ENCODE data around the gene ROBO2. TPM values are rescaled to one million over a fixed set of nuclear protein-coding genes. Genes with fewer than 3 reads are reported as not detected.

ROBO2 gene
- total and polyA plus RNA-seq, 11 donors, result 0.04 to 0.93 (median 0.06) TPM; not detected in 6

DNA sequence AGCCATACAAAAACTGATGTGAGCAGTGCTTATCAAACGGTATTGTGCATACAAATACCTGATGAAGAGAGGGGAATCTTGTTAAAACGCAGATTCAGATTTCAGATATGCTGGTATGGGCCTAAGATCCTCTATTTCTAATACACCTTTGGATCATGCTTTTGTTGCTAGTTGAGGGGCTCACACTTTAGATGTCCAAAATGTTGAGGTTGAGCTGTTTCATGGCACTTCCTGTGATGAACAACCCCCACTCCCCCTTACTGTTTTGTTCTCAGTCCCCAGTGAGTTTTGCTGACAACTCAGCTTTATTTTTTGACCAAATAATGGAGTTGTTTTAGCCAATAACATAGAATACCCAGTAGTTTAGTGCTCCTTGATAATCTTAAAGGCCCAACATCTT lies 53.2 kb downstream of the ROBO2 start:
- no peaks in the 10 kb centered on the region for H3K4me1 ChIP-seq
- H3K4me3 ChIP-seq, result no peak overlapping the region
- 57 to 67% (median 60%) methylated on average over 2 of the region's 2 CpGs for WGBS, 4 donors
- TF ChIP-seq, protein P1, sequence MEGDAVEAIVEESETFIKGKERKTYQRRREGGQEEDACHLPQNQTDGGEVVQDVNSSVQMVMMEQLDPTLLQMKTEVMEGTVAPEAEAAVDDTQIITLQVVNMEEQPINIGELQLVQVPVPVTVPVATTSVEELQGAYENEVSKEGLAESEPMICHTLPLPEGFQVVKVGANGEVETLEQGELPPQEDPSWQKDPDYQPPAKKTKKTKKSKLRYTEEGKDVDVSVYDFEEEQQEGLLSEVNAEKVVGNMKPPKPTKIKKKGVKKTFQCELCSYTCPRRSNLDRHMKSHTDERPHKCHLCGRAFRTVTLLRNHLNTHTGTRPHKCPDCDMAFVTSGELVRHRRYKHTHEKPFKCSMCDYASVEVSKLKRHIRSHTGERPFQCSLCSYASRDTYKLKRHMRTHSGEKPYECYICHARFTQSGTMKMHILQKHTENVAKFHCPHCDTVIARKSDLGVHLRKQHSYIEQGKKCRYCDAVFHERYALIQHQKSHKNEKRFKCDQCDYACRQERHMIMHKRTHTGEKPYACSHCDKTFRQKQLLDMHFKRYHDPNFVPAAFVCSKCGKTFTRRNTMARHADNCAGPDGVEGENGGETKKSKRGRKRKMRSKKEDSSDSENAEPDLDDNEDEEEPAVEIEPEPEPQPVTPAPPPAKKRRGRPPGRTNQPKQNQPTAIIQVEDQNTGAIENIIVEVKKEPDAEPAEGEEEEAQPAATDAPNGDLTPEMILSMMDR (IDR thresholded peaks at IDR 0.05), result no peak
- no peak for TF ChIP-seq POLR2A (IDR thresholded peaks at IDR 0.05)
- H3K27ac ChIP-seq, result no peak overlapping the region
- H3K9me3 ChIP-seq, result no peaks in the 10 kb centered on the region
- DNase-seq, result no peak
- H3K36me3 ChIP-seq, result no peaks in the 10 kb centered on the region
- intact Hi-C loops (cut with DNase I), result no loop called here
- no peak for ATAC-seq
- H3K27me3 ChIP-seq, result no peaks in the 10 kb centered on the region

DNA sequence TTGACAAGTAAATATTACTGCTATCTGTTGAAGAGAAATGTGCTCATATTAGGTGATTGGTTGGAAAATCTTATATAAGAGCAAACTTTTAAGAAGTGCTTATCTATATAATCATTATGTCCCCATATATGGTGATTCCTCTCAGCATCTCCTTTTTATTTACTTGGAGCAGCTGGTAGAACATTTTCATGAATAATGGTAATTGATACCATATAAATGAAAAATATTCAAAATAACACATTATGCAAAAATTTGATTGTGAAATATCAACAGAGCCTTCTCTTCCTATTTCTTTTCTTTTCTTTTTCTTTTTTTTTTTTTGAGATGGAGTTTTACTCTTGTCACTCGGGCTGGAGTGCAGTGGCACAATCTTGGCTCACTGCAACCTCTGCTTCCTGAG lies 56.2 kb downstream of the ROBO2 start:
- H3K4me1 ChIP-seq, result no peaks in the 10 kb centered on the region
- no peak overlapping the region for H3K4me3 ChIP-seq
- DNase-seq, result no peak
- H3K27me3 ChIP-seq, result no peaks in the 10 kb centered on the region
- no peak for TF ChIP-seq POLR2A (IDR thresholded peaks at IDR 0.05)
- TF ChIP-seq, protein P1 (IDR thresholded peaks at IDR 0.05), result no peak
- no peaks in the 10 kb centered on the region for H3K9me3 ChIP-seq
- H3K36me3 ChIP-seq, result no peaks in the 10 kb centered on the region
- H3K27ac ChIP-seq, result no peak overlapping the region
- ATAC-seq, result no peak
- 67 to 79% (median 73%) methylated on average over 1 of the region's 1 CpG for WGBS, 4 donors
- intact Hi-C loops (cut with DNase I), result no loop called here

DNA sequence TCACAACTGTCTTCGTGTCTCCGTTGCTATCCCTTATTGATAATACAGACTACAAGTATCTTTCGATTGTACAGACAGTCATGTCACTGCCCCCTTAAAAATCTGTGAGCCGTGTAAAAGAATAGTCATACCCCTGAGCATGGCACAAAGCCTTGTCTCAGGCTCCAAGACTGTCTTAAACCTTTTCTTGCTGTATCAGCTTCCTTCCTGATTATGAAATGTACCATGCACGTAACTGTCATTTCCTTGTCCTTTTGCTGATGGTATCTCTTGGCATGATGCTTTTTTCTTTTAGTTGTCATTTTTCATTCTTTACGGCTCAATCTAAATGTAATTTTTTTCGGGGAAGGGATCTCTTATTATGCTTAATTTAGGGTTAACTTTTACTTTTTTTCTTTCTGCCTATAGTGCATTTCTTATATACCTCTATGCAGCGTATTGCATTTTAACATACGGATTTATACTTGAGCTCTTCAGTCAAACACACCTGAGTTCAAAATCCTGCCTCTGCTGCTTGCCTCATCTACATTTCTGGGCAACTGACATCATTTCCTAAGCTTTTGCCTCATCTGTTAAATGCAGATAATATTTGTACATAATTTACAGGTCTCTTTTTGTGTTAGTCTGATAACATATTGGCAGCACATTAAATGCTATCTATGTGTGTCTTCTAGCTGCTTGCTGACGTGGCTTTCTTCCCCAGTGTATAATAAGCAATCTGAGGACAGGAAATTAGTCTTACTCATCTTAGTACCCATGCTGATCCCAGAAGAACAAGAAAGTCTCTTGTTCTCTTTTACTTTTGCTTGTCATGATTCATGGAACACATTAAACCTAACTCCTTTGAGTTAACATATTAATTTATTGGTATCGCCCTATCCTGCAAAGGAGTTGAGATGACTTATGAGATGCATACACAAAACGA lies 57.3 kb downstream of the ROBO2 start:
- Histone ChIP-seq H3K4me3 (no peak overlapping the region), H3K9me3 (no peaks in the 10 kb centered on the region), H3K4me1 (no peaks in the 10 kb centered on the region), H3K36me3 (no peaks in the 10 kb centered on the region), H3K27ac (no peak overlapping the region), H3K27me3 (no peaks in the 10 kb centered on the region)
- intact Hi-C loops (cut with DNase I), result no loop called here
- WGBS, 4 donors, result 69 to 77% (median 75%) methylated on average over 12 of the region's 12 CpGs
- no peak for TF ChIP-seq POLR2A (IDR thresholded peaks at IDR 0.05)
- TF ChIP-seq, protein P1 (IDR thresholded peaks at IDR 0.05), result no peak
- DNase-seq (no peak), ATAC-seq (no peak)

DNA sequence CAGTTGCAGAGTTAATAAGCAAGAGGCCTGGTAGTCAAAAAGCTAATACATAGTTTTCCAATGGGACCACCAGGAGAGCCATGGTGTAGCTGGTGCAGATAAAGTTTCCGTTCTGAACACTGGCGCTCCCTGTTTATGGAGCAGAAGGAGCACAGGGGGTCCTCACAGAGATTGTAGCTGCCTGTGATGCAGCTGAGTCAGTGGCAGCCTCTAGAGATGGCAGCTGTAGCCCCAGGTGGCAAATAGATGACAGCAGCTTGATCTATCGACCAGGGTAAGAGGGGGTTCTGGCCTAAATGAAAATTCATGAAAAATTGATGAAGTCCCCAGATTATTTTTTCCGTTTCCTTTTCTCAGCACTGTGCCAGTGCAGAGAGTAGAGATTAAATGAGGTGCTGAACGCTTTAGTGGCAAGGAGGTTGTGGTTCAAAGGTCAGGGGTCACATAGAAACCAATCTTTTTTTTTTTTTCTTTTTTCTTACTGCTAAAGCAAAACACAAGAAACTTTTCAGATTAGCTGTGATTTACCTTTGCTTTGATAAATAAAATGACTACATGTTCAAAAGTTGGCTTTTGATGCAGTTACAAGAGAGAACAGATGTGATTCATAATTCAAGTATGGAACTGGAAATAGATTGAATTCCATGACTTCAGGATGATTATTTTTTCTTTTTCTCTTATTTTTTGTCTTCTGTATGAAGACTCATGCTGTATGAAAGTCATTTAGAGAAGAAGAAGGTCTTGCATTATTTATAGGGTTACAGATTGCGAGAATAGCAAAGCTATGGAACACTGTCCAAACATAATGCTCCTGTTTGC lies 63.3 kb downstream of the ROBO2 start:
- Histone ChIP-seq H3K9me3 (no peaks in the 10 kb centered on the region), H3K4me1 (no peaks in the 10 kb centered on the region), H3K27me3 (no peaks in the 10 kb centered on the region), H3K27ac (no peak overlapping the region), H3K36me3 (no peaks in the 10 kb centered on the region), H3K4me3 (no peak overlapping the region)
- DNase-seq (no peak), ATAC-seq (no peak)
- TF ChIP-seq POLR2A (IDR thresholded peaks at IDR 0.05), result no peak
- intact Hi-C loops (cut with DNase I), result no loop called here
- 80 to 88% (median 85%) methylated on average over 6 of the region's 6 CpGs for WGBS, 4 donors

Measured in heart left ventricle (tissue), 16 donors.